Measurements from ENCODE around the gene PPP3R2. TPM values are rescaled to one million over a fixed set of nuclear protein-coding genes. Genes with fewer than 3 reads are reported as not detected.

The PPP3R2 gene
- total RNA-seq, 2 donors from 2014 or later = not detected

DNA sequence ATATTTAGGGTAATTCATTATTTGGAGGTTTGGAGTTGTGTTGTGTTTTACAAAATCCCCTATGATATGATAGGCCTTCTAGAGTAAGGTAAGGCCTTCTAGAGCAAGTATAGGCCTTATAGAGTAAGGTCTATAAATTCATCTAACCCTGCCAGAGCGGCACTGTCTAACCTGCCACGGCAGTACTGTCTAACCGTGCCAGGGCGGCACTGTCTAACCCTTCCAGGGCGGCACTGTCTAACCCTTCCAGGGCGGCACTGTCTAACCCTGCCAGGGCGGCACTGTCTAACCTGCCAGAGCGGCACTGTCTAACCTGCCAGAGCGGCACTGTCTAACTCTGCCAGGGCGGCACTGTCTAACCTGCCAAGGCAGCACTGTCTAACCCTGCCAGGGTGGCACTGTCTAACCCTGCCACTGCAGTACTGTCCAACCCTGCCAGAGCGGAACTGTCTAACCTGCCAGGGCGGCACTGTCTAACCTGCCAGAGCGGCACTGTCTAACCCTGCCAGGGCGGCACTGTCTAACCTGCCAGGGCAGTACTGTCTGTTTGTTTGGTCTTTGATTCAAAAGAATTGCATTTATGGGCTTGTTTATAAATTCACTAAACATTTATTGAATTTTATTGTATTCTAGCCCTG lies 51.6 kb downstream of the PPP3R2 start:
- ATAC-seq = no peak
- H3K9me3 ChIP-seq (ENCODE audit: control insufficient read depth, low read length, poor library complexity, severe bottlenecking) = no peaks in the 10 kb centered on the region
- no peak for DNase-seq
- Mint-ChIP-seq H3K27ac (no peak overlapping the region), H3K4me3 (no peak overlapping the region), H3K36me3 (ENCODE audit: low read depth) (peaks cover 15% of the 10 kb centered on the region), H3K27me3 (no peaks in the 10 kb centered on the region), H3K4me1 (peaks cover 3% of the 10 kb centered on the region)

Other genes with a start within 250 kb of the PPP3R2 start
- not detected for gene BAAT, start 210.0 kb downstream of the PPP3R2 start, total RNA-seq
- 1 to 10 TPM; 6.6 TPM for gene MRPL50, start 196.4 kb downstream of the PPP3R2 start, total RNA-seq
- 1 to 10 TPM; 6.3 to 8.3 TPM for gene ZNF189, start 196.1 kb downstream of the PPP3R2 start, total RNA-seq
- not detected for gene ALDOB, start 159.2 kb downstream of the PPP3R2 start, total RNA-seq
- 10 to 100 TPM; 29.8 to 34.9 TPM for gene RNF20, start 61.1 kb downstream of the PPP3R2 start, total RNA-seq
- not detected for gene GRIN3A, start 143.7 kb upstream of the PPP3R2 start, total RNA-seq